NCI-H2029 (cell line): ENCODE data around the gene FBXO8.
"Not testable (repeated sequence)": the region's sequence is repeated elsewhere in the genome, so short reads cannot be mapped to it uniquely, and the experiment has no call there.

ENCODE experiments used
- DNase-seq: peaks from one replicate; lab custom pipeline; 2025; lab: John Stamatoyannopoulos, UW

FBXO8 gene

GRCh38 chr4:174282836-174283506, 496 bp downstream of the FBXO8 start:
- peak; percentile 80 for DNase-seq

- DNase-seq = no peak
Measured at GRCh38 chr4:174281901-174282300, 1.6 kb downstream of the FBXO8 start.

GRCh38 chr4:174281182-174281737, 2.2 kb downstream of the FBXO8 start:
- DNase-seq = no peak

- no peak for DNase-seq
Measured at GRCh38 chr4:174279433-174280155, 3.9 kb downstream of the FBXO8 start.

GRCh38 chr4:174278467-174278866, 5.0 kb downstream of the FBXO8 start:
- DNase-seq = peak; percentile 1

DNA sequence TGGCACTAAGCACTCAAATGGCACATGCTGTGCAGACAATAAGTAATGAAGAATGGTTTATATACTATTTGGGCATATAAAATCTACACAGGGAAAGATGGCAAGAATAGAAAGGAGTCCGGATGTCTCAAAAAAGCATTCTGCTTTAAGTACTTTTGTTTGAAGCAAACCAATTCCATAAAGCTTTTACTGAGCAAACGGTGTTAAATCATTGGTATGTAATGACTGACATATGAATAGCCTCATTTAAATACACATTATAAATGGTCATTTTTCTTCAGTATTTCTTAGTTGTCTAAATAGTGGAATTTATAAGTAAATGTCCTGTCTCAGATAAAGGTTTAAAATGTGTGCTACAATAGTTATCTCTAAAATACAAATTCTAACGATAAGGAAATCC, 6.0 kb downstream of the FBXO8 start:
- no peak for DNase-seq

DNA sequence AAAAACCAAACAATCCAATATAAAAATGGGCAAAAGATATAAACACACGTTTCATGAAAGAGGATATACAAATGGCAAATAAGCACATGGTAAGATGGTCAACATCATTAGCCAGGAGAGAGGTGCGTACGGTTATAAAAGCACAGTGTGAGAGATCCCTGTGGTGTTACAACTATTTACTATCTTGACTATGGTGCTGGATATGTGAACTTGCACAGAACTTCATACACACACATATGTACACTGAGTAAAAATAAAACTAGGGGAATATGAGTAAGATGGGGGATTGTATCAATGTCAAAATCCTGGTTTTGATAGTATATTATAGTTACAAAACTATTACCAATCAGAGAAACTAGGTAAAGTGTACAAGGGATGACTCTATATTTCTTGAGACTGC, 8.4 kb downstream of the FBXO8 start:
- no peak for DNase-seq

DNA sequence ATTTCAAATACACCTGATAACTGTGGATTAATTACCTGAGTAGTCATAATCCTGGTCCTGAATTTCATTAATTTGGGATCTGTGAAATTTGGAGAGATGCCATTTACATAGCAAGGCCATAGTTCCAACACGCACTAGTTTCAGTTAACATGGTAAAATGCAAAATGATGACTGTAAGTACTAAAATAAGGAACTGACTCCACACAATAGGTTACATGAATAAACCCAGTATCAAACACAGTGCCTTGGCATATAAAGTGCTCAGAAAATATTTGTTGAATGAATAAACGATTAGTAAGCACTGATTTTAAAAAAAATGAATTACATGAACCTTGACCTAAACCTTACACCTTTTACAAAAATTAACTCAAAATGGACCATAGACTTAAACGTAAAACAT, 9.0 kb downstream of the FBXO8 start:
- no peak for DNase-seq

DNA sequence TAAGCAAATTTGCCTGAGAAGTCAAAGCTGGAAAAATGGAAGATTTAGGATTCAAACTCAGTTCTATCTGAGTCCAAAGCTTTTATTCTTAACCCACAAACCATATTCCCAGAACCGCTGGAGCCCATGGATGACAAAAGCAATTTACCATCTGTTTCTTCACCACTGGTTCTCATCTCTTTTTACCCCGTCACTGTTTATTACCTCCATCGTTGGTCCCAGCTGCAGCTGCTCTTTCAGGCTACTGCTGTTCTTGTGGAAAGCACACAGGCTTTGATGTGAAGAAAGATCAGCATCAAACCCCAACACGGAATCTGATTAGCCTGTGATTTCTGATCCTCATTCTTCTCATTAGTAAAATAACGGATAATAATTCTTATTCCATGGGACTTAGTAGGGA, 9.5 kb downstream of the FBXO8 start:
- DNase-seq = no peak

DNA sequence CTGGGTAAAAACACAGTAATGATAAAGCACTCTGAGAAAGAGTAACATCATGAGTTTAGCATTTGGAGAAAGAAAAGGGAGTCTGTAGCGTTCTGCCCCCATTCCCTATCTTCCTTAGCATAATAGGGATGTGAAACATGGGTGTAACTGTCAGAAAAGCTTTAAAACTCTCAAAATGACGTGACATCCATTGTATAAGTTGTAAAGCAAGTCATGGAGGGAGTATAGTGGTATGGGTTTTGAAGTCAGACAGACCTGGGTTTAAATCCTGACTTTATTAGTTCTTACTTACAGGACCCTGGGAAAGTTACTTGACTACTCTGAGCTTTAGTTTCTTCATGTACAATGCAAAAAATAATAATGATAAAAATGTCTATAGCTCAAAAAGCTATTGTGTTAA, 17.1 kb downstream of the FBXO8 start:
- DNase-seq = no peak

GRCh38 chr4:174265916-174266315, 17.6 kb downstream of the FBXO8 start:
- no peak for DNase-seq

DNA sequence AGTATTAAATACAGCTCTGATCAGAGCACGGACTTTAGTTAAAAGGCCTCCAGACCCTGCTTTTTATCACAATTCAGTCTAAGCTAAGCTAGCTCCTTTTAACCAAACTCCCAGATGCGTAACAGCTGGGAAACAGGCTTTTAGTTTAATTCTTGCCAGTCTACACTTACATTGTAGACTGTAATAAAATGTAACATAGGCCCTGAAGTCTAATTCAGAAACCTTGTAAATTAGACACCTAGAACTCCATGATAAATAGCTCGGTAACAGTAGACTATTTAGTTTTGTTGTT, 20.1 kb downstream of the FBXO8 start:
- no peak for DNase-seq

GRCh38 chr4:174262624-174263444, 20.6 kb downstream of the FBXO8 start:
- DNase-seq = no peak

DNA sequence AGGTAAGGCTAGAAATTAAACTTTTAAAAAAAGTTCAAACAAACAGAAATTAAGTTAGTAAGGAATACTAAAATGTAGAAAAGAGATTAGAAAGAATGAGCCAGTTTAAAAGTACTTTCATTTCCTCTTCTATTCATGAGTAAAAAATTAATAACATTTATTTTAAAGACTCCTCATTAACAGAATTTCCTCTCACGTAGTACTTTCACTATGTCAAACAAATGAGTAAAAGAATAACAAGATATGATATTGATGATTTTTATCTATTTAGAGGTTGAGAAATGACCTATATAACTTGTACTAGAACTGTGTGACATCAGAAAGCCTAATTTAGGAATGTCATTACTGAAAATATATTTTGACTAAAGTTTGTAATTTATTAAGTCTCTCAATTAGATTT, 22.0 kb downstream of the FBXO8 start:
- not testable (repeated sequence) for DNase-seq

- DNase-seq = no peak
Measured at GRCh38 chr4:174260099-174260498, 23.4 kb downstream of the FBXO8 start.

DNA sequence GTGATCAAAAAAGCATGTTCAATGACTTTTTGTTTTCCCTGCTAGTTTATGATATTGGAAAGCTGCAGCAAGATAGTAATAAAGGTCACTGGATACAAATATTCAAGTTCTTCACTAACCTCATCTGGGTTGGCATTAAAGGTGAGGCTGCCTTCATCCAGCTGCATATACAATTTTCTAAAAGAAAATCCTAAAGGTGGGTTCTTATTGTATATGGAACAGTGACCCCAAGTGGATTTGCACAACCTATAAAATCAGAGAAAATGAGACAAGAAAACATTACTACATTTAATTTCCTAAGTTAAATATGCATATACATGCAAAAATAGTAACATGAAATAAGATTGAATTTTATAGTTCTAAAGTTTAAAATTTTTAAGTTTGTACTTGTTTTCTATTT, 23.9 kb downstream of the FBXO8 start:
- no peak for DNase-seq

- no peak for DNase-seq
Measured at GRCh38 chr4:174256277-174256713, 27.2 kb downstream of the FBXO8 start.

DNA sequence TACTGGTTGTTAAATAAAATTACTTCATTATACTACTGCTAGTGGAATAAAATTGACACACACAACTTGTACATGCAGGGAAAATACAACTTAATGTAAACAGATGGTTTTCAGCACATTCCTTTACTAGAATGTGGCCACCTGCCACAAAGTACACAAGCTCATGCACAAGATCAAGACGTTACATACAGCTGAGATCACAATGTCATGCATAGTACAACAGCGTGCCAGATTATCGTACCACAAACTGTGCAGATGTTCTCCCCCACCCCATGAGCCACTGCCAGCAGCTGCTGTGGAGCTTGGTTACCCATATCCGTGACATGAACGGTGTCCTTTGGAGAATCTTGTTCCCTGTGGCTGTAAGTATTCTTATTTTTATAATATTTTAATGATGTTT, 27.7 kb downstream of the FBXO8 start:
- DNase-seq = no peak

DNA sequence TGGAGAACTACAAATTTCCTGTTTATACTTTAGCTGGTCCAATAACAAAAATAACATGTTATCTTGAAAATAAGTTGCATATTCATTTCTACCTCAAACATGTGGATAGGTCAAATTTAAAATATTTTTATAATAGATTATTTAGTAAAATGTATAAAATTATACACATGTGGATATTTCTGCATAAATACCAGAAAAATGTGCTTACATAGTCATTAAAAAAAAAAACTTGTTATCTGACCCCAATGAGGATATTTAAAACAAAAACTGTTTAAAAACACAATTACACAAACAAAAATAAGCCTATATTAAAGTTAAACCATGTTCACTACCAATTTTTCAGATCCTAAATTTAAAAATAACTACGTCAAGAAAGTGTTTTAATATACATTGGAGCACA, 28.1 kb downstream of the FBXO8 start:
- no peak for DNase-seq

DNA sequence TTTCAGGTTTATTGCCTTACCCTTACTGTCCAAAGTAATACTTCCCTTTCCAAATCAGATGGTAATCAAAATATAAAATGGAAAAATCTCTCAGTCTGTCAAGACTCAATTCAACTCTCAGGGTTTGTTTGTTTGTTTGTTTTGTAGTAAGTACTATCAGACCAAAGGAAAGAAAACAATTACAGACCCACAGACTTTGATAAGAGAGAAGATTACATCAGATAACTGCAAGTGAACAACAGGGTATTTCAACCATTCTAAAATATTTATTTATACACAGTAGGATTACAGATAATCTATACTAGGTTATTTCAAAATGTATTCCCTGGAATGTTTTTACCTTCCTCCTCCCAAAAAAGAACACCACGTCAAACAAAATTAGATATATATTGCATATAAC, 28.9 kb downstream of the FBXO8 start:
- DNase-seq = no peak

GRCh38 chr4:174252412-174252811, 31.1 kb downstream of the FBXO8 start:
- no peak for DNase-seq

DNA sequence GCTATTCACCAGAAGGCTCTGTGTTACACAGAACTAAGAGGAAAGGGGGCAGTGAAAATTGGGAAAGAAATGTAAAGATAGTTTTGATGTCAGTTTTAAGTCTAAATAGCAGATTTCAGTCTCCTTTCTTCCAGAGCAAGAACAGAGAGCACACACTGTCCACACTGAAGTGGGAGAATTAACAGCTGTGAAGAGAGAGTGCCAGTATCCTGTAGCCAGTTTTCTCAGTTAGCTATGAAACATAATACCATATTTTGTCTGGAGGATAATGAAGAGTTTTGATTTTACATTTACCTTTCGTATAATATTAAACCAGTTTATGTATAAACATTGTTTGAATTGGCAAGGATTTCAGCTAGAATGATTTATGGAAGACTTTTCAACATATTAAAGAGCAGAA, 35.1 kb downstream of the FBXO8 start:
- DNase-seq = no peak

- DNase-seq = no peak
Measured at GRCh38 chr4:174245714-174246113, 37.8 kb downstream of the FBXO8 start.
